Measurements from ENCODE around the gene POLR1E.

- TF ChIP-seq CTCF (optimal IDR thresholded peaks at IDR 0.05 in 1 of 3, IDR thresholded peaks at IDR 0.05 in 1 of 3, conservative IDR thresholded peaks at IDR 0.05 in 1 of 3; ENCODE audit: extremely low read depth in 1 of 3, insufficient read depth in 2 of 3, low read length in 3 of 3) (no peak), EZH2 (IDR thresholded peaks at IDR 0.05; ENCODE audit: low read length) (no peak)
Observed at GRCh38 chr9:37438359-37438758, 47.4 kb upstream of the POLR1E start.

Measured in keratinocyte (primary cell).